ENCODE results near the gene HNRNPUL1.
A peak's percentile ranks its signal among the peaks of the same experiment; 100 is the strongest.
"Not testable (repeated sequence)": the region's sequence is repeated elsewhere in the genome, so short reads cannot be mapped to it uniquely, and the experiment has no call there.

The HNRNPUL1 gene

DNA sequence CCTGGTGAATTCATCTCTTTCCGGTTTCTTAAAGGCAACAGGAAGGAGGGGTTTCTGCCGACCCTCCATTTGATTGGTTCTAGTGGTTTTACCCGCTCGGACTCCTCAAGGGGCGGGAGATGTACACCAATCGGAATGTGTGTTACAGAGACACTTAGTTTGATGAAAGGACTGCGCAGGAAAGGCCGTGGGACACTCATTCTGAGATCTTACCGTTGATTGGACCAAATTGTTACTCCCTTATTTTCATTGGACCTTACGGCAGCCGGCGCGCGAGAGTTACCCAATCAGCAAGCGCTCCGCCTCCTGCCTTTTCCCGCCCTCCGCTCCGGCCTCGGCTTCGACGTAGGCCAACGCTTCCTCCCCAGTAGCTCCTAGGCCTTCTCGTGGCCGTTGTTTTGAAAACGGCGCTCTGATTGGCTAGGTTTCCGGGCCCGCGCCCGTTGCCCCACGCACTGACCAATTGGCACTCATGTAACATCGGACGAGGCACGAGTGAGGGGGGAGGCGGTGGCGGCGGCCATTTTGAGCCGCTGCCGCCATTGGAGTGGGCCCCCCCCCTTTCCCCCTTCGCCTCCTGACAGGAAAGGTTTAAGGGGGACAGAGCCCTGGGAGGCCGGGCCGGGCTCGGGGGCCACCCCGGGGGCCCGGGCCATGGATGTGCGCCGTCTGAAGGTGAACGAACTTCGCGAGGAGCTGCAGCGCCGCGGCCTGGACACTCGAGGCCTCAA is at the start of gene HNRNPUL1:
HNRNPUL1 (plus strand) TSS at position 523 of the 731 bp plus-strand sequence; CDS start at position 655, 132 bp downstream.
- DNase-seq = peak; percentile 99 to 100

DNA sequence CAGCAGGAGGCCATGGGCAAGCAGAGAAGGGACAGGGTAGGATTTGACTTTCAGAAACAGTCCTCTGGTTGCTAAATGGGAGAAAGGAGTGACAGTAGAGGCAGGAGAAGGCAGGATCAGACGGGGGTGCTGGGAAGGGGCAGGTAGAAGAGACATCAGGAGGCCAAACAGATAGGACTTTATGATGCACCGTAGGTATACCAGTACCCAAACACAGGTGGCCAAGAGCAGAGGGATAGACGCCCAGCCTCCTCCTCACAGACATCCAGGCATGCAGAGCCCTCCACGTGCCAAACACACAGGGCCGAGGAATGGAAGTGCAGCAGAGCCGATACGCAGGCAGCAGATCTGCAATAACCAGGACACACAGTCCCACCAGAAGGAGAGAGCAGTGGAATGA is 46.4 kb upstream of the HNRNPUL1 start:
- no peak for DNase-seq

DNA sequence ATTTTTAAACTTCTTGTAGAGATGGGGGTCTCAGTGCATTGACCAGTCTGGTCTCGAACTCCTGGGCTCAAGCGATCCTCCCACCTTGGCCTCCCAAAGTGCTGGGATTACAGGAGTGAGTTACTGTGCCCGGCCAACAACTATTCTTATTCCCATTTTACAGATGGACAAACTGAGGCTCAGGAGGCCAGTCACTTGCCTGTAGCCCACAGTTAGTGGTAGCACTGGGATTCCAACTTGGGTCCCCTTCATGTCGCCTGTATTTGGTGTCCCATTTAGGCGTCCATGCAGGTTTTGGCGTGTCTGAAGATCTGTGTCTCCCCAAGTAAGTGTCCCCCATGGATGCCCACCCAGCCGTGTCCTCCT is 45.9 kb upstream of the HNRNPUL1 start:
- DNase-seq = no peak

DNA sequence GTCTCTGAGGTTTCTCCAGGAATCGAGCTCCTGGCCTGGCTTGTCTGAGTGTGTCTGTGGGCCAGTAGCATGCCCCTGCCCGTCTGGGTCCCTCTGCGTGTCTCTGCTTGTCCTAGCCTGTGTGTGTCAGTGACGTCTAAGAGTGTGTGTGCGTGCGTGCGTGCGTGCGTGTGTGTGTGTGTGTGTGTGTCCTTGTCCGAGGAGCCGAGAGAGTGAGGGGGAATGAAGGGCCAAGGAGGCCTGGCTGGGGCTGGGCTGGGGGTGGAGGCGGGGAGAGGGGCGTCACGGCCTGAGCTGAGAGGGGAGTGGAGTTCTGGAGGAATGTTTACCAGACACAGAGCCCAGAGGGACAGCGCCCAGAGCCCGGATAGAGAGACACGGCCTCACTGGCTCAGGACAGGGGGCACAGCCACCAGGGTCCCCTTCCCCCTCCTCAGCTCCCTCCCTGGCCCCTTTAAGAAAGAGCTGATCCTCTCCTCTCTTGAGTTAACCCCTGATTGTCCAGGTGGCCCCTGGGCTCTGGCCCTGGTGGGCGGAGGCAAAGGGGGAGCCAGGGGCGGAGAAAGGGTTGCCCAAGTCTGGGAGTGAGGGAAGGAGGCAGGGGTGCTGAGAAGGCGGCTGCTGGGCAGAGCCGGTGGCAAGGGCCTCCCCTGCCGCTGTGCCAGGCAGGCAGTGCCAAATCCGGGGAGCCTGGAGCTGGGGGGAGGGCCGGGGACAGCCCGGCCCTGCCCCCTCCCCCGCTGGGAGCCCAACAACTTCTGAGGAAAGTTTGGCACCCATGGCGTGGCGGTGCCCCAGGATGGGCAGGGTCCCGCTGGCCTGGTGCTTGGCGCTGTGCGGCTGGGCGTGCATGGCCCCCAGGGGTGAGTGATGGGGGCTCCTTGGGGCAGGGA is 45.3 kb upstream of the HNRNPUL1 start, which contains the start of gene AXL:
AXL (plus strand) TSS at position 609 of the 893 bp plus-strand sequence; CDS start at position 779, 170 bp downstream.
- DNase-seq = no peak

DNA sequence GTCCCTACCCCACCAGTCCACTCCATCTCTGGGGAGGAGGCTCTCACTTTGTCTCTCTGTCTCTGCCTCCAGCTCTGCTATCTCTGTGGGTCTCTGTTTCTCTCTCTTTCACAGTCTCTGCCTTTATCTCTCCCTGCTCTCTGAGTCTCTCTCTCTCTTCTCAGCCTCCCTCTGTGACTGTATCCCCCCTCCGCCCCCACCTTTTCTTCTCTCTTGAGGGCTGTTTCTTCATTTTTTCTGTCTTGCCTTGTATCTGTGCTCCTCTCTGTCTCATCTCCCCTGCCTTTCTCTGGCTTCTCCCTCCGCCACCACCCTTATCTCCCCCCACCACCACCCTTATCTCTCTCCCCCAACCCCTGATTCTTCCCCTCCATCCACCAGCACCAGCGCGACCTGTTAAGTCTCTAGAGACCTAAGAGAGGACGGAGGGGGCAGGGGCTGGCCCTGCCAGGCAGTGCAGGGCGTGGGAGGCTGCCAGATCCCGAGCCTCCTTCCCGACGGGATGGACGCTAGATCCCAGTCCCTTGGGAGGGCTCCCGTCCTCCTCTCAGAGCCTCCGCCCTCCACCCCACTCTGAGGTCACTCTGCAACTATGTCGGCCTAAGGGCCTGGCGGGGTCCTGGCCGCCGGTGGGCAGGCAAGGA is 44.1 kb upstream of the HNRNPUL1 start:
- DNase-seq = no peak

DNA sequence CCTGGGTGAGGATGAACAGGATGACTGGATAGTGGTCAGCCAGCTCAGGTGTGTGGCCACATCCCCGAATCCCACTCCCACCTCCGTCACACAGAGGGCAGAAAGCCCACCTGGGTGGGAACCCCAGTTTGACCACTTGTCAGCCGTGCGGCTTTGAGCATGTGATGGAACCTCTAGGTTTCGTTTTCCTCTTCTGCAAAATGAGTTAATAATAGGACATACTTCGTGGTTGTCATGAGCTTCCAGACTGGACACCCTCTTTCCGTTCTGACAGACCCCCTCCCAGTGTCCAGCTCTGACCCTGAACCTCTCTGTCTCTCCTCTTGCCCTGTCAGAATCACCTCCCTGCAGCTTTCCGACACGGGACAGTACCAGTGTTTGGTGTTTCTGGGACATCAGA is 43.4 kb upstream of the HNRNPUL1 start:
- no peak for DNase-seq

DNA sequence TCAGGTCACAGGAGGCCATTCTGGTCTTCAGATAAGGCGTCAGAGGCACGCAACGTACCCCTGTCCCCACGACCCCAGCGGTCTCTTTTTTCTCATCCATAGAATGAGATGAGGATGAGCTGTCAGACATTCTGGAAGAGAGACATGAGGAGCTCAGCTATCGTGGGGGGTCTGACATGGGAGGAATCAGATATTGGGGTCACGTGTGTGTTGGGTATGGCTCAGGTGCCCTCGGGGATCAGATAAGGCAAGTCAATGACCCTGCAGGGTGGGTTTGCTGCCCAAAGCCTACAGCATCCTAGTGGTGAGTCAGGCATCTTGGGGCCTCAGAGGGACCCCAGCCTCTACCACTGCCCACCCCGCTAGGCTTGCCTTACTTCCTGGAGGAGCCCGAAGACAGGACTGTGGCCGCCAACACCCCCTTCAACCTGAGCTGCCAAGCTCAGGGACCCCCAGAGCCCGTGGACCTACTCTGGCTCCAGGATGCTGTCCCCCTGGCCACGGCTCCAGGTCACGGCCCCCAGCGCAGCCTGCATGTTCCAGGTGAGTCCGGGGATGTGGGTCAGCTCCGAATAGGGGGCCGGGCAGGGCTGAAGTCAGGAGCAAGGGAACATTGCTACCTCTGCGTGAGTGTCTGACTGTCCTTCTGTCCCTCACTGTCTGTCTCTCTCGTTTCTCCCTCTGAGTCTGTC is 42.5 kb upstream of the HNRNPUL1 start:
- DNase-seq = no peak

DNA sequence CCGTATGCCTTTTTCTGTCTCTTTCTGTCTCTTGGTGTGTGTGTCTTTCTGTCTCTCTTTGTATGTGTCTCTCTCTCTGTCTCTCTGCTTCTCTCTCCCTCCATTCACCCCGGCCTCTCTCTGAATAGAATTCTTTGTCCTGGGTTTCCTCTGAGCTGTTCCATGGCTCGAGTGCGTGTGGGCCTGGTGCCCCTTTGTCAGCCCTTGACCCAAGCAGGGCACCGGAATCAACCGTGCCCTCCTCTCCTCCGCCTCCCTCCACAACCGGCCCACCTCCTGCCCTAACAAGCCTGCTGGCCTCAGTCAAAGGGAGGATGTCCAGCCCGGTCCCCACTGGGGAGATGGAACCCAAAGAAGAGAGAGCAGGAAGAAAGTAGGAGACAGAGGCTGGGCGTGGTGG is 41.9 kb upstream of the HNRNPUL1 start:
- no peak for DNase-seq

DNA sequence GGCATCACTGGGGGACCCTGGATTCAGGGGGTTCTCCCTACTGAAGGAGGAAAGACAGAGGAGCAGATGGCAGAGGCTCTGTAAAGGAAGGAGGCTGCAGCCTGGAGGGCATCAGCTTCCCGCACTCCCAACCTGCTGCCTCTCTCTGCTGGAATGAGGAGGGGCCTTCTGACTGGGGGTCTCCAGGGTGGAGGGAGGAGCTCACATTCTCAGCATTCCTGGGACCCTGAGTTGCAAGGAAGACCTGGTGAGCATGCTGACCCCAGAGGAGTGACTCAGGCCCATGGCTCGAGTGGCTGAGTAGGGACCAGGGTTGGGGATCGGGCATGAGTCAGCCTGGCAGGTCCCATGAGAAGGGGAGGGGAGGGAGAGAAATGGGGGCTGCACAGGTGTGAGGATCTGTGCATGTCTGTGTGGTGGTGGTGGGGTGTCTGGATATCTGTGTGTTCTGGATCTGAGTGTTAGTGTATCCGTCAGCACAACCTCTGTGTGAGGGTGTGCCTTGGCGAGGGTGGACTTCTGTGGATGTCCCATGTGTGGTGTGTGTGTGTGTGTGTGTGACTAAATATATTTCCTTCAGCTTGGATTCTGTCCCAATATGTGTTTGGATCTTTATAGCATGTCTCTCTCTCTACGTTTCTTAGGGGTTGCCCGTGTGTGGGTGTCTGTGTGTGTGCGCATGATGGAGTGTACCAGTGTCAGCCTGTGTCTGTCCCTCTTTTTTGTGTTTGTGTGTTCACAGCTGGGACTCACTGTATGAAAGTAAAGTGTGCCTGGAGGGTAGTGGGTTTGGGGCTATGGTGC is 40.5 kb upstream of the HNRNPUL1 start:
- DNase-seq = no peak

DNA sequence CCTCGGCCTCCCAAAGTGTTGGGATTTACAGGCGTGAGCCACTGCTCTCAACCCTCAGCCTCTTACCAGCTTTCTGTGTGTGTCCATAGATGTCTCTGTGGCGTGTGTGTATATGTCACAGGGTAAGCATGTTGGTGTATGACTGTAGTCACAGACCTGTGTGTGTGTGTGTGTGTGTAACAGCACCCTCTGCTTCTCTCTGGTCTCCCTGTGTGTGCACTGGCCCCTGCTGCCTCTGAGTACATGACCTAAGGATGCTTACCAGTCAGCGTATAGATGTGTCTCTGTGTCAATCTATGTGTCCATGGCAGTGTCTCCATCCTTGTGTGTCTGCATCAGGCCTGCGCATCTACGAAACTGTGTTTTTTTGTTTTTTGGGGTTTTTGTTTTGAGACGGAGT is 39.5 kb upstream of the HNRNPUL1 start:
- no peak for DNase-seq

DNA sequence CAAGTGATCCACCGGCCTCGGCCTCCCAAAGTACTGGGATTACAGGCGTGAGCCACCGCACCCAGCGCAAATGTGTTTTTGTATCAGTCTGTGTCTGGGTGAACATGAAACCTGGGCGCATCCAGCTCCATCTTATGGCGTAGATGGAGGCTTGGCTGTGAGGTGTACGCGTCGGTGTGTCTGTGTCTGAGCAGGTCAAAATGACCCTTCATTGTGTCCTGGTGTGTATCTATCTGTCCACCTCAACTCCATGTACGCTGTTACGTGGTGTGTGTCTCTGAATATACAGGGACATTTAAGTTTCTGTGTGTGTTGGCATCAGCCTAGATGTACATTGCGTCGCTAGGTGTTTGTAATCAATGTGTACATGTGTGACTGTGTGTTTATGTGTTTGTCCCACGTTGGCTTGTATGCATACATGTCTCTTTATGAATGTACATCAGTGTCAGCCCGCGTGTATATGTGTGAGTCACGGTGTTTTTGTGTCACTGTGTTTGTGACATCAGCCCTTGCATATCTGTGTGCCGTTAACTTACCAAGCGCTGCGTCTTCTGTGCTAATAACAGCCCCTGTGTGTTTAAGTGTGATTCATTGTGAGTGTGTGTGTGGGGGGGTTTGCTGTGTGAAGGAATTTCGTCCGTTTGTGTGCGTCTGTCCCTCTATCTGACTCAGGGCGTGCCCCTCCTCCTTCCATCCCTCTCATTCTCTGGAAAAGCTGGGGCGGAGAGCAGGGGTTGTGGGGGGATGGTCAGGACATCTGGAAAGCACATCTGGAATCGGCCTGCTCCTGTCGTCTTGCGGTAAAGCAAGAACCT is 38.7 kb upstream of the HNRNPUL1 start:
- peak in 1 of 2 donors; percentile 27 for DNase-seq

DNA sequence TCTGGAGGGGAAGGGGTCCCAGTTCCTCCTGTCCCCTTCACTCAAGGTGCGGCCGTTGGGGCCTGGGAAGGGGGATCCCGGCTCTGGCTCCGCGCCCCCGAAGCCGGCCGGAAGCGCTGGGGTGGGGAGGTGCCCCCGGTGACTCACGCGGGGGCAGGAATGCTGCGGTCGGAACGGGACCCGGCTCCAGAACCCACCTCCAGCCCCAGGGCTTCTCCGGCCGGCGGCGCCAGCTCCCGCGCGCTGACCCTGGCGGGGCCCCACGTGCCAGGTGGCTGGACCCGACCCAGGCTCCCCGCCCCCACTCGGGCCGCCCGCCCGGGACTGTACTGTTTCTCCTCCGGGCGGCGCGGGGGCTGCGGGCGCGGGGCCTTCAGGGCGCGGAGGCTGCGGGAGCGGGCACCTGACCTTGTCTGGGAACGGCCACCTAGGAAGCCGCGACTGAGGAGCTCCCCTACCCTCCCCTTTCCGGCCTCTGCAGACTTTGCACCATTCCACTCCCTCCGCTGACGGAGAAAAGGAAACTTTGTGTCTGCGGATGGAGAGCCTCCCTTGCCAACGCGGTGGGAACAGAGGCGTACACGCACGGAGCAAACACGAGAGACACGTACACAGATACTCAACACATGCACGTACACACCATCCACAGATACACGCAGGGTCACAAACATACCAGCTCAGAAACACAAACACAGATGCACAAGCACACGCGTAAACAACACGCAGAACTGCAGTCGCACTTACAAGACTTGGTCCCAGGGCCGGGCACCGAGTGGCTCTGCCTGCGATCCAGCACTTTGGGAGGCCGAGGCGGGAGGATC is 37.9 kb upstream of the HNRNPUL1 start:
- peak in 1 of 2 donors; percentile 39 for DNase-seq

DNA sequence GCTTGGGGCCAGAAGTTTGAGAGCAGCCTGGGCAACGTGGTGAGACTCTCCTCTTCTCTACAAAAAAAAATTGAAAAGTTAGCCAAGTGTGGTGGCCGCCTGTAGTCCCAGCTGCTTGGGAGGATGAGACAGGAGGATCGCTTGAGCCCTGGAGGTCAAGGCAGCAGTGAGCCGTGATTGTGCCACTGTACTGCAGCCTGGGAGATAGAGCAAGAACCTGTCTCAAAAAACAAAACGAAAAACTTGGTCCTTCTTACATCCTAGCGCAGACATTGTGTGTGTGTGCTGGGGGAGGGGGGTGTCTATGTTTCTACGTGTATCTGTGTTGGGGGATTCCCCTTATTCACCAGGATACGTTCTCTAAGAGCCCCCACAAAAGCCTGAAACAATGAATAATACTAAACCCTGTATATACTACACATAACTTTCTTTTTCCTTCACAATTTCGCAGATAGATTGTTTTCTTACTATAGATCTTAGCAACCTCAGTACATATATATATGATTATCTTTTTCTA is 37.2 kb upstream of the HNRNPUL1 start:
- no peak for DNase-seq

DNA sequence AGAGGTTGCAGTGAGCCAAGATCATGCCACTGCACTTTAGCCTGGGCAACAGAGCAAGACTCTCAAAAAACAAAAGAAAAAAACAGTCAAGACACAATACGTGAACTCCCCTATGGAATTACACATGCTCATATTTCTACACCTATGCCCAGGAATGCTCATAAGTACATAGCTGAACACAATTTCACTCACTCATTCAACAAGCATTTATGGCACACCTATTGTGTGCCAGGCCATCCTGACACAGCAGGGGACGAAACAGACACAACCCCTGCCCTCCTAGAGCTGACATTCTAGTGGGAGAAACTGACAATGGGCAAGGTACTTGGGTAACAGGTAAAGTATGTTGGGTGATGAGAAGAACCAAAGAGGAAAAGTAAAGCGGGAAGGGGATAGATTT is 35.7 kb upstream of the HNRNPUL1 start:
- no peak for DNase-seq

DNA sequence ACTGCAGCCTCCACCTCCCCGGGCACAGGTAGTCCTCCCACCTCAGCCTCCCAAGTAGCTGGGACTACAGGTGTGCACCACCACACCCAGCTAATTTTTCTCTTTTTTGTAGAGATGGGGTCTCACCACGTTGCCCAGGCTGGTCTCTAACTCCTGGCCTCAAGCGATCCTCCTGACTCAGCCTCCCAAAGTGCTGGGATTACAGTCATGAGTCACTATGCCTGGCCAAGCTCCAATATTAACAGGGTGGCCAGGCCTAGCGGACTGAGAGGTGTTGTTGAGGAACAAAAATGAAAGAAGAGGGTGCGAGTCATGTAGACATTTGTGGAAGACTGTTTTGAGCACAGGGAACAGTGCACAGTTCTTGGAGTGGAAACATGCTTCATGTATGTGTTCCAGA is 34.8 kb upstream of the HNRNPUL1 start:
- not testable (repeated sequence) for DNase-seq

DNA sequence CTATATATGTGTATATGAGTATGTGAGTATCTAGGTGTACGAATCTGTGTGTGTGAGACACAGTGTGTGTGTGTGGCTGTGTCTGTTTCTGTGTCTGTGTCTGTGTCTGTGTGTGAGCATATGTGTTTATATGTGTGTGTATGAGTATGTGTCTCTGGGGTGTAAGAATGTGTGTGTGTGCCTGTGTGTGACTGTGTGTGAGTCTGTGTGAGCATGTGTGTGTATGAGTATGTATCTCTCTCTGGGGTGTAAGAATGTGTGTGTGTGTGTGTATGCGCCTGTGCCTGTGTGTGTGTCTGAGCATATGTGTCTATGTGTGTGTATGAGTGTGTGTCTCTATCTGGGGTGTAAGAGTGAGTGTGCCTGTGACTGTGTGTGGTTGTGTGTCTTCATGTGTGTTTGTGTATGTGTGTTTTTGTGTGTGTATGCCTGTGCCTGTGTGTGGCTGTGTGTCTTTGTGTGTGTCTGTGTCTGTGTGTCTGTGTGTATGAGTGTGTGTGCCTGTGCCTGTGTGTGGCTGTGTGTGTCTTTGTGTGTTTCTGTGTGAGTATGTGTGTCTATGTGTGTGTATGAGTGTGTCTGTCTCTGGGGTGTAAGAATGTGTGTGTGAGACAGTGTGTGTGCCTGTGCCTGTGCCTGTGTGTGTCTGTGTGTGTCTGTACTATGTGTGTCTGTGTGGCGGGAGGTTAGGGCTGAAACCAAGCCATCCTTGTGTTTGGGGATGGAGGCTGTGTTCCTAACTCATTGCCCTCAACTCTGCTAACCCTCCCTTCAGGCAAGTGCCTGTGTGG is 33.9 kb upstream of the HNRNPUL1 start:
- DNase-seq = no peak

DNA sequence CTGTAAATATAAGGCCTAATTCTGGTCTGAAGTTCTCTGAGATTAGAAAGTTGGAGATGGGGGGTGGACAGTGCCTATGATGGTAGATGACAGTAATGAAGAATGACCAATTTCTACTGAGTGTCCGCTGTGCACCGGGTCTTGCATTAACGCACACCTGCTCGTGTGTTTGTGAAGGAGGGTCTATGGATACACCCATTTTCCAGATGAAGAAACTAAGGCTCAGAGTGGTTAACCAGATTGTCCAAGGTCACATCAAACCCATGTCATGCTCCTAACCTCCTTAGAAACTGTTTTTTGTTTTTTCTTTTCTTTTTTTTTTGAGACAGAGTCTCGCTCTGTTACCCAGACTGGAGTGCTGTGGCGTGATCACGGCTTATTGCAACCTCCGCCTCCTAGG is 31.5 kb upstream of the HNRNPUL1 start:
- no peak for DNase-seq

DNA sequence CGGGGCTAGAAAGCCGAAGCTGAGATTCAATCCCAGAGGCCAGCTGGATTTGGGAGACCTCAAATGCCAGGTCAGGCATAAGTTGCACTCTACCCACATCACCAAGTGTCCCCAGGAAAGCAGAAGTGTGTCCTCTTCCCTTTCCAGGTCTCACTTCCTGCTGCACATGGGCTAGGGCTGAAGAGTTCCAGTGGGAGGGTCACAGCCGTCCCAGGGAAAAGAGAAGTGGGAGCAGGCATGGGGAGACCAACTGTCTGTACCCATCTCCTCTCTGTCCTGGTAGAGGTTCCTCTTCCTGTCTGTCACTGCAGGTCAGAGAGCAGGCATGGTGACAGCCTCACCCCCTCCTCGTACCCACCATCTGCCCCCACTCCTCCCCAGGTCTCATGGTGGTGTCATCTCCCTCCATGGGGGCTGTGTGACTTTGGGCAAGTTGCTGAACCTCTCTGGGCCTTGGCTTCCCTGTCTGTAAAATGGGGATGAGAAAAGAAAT is 30.4 kb upstream of the HNRNPUL1 start:
- peak in 1 of 2 donors; percentile 32 for DNase-seq

Data from CD4-positive, alpha-beta T cell treated with Interferon alpha-2 for 1 hour (primary cell).